Astrocyte of the spinal cord (primary cell): ENCODE results near the gene CILP.
"Not testable (repeated sequence)": the region's sequence is repeated elsewhere in the genome, so short reads cannot be mapped to it uniquely, and the experiment has no call there.

Experiments
- DNase-seq: peaks from one replicate; pipeline ENCODE4 v3.0.0; 2011; ENCODE audit warnings: low read depth, low spot score
- H3K4me3 ChIP-seq: 2 replicates; pipeline ENCODE4 v1.5.1; 2011; ENCODE audit warnings: low read depth, mild to moderate bottlenecking, low read length, moderate library complexity
- CTCF ChIP-seq: IDR thresholded peaks from 2 replicates; pipeline ENCODE4 v1.5.1; 2012; ENCODE audit warnings: low read depth, mild to moderate bottlenecking, low read length, inconsistent platforms
- in situ Hi-C: cut with HindIII; loops from 2 replicates; pipeline ENCODE4 v1.10.0; 2017; ENCODE audit warnings: low sequenced_read_pairs

CILP gene

GRCh38 chr15:65197337-65197645 is 14.0 kb downstream of the CILP start:
- in situ Hi-C loops: no loop called here
- no peak overlapping the region for H3K4me3 ChIP-seq
- no peak for DNase-seq

GRCh38 chr15:65196637-65197336 is 14.5 kb downstream of the CILP start:
- TF ChIP-seq CTCF: no peak
- no peak for DNase-seq
- no peak overlapping the region for H3K4me3 ChIP-seq
- in situ Hi-C loops: no loop called here

More at GRCh38 chr15:65197337-65197645, 14.0 kb downstream of the CILP start:
- no peak for TF ChIP-seq CTCF

- H3K4me3 ChIP-seq: no peak overlapping the region
- DNase-seq: no peak
- in situ Hi-C loops: no loop called here
- no peak for TF ChIP-seq CTCF
Observed at GRCh38 chr15:65195548-65195923, 15.7 kb downstream of the CILP start.

- no peak for TF ChIP-seq CTCF
- no peak for DNase-seq
- no peak overlapping the region for H3K4me3 ChIP-seq
- in situ Hi-C loops: no loop called here
Observed at GRCh38 chr15:65194826-65195547, 16.3 kb downstream of the CILP start.

- H3K4me3 ChIP-seq: no peak overlapping the region
- in situ Hi-C loops: no loop called here
- DNase-seq: no peak
Observed at GRCh38 chr15:65192016-65192415, 19.3 kb downstream of the CILP start.

GRCh38 chr15:65189102-65189740 is 22.1 kb downstream of the CILP start:
- in situ Hi-C loops: no loop called here
- DNase-seq: peak; percentile 61
- no peak overlapping the region for H3K4me3 ChIP-seq
- TF ChIP-seq CTCF: peak; percentile 79

More at GRCh38 chr15:65192016-65192415, 19.3 kb downstream of the CILP start:
- no peak for TF ChIP-seq CTCF

- H3K4me3 ChIP-seq, DNase-seq, in situ Hi-C loops: not testable (repeated sequence)
Observed at GRCh38 chr15:65188472-65188871, 22.8 kb downstream of the CILP start.
